ENCODE data around the gene STUB1. TPM values are rescaled to one million over a fixed set of nuclear protein-coding genes. Genes with fewer than 3 reads are reported as not detected.

The STUB1 gene
- total and polyA plus RNA-seq, 2 experiments from 2014 or later: 201 to 207 TPM

DNA sequence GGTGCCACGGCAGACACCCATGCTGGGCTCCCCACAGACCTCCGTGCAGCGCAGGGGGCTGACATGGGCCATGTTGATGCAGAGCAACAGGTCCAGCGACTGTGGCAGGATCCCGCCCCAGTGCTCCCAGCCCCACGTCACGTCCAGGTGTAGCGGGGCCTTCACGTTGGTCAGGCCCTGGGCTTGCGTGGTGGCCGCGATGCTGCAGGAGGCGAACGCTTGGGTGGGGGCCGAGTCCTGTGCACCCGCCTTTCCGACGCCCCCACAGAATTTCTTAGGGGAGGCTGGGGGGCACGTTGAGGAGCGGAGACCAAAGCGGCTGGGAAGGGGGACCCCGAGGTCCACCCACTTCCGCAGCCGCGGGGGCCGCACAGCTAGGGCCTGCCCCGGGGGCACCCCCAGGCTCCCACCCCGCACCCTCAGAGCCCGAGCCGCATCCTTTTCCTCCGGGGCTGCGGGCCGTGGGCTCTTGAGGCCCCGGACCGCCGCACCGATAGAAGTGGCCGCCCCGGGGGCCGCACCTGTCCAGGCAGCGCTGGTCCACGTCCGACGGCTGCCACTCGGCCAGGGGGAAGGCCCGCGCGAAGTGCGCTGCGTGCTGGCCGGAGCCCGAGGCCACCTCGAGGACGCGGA, 44.5 kb upstream of the STUB1 start:
- Histone ChIP-seq H3K4me1 (ENCODE audit: insufficient read depth) (0 out of 2 replicates have a peak, but pooled peaks cover 6% of the 10 kb centered on the region), H3K79me2 (ENCODE audit: insufficient read depth) (peaks cover 14% of the 10 kb centered on the region), H3K9ac (peak overlapping the region; percentile 80), H3K9me2 (ENCODE audit: insufficient read depth) (no peaks in the 10 kb centered on the region), H3K4me3 (peak overlapping the region; percentile 90), H3K27ac (peak overlapping the region; percentile 85), H4K20me1 (ENCODE audit: insufficient read depth) (no peaks in the 10 kb centered on the region), H3K4me2 (ENCODE audit: unreplicated experiment) (peak overlapping the region; percentile 87), H3K36me3 (ENCODE audit: low read depth) (no peaks in the 10 kb centered on the region), H3F3A (ENCODE audit: insufficient read depth) (peaks cover 9% of the 10 kb centered on the region), H3K9me3 (ENCODE audit: low read depth) (no peaks in the 10 kb centered on the region), H3K27me3 (replicated peaks; ENCODE audit: insufficient read depth) (no peaks in the 10 kb centered on the region), H2AFZ (peak overlapping the region; percentile 56)
- in situ Hi-C loops (cut with MboI): no loop called here
- peak; percentile 43 for DNase-seq
- TF ChIP-seq EZH2phosphoT487 (IDR thresholded peaks at IDR 0.05; ENCODE audit: insufficient read depth, low read depth): no peak
- no peak for TF ChIP-seq EZH2 (IDR thresholded peaks at IDR 0.05; ENCODE audit: insufficient read depth, poor library complexity, severe bottlenecking)
- WGBS, 2 experiments (ENCODE audit: low coverage in 1 of 2, low lambda C conversion rate in 2 of 2, missing lambda C conversion rate in 2 of 2): 1 to 3% methylated on average over 35 to 39 of the region's 55 CpGs

DNA sequence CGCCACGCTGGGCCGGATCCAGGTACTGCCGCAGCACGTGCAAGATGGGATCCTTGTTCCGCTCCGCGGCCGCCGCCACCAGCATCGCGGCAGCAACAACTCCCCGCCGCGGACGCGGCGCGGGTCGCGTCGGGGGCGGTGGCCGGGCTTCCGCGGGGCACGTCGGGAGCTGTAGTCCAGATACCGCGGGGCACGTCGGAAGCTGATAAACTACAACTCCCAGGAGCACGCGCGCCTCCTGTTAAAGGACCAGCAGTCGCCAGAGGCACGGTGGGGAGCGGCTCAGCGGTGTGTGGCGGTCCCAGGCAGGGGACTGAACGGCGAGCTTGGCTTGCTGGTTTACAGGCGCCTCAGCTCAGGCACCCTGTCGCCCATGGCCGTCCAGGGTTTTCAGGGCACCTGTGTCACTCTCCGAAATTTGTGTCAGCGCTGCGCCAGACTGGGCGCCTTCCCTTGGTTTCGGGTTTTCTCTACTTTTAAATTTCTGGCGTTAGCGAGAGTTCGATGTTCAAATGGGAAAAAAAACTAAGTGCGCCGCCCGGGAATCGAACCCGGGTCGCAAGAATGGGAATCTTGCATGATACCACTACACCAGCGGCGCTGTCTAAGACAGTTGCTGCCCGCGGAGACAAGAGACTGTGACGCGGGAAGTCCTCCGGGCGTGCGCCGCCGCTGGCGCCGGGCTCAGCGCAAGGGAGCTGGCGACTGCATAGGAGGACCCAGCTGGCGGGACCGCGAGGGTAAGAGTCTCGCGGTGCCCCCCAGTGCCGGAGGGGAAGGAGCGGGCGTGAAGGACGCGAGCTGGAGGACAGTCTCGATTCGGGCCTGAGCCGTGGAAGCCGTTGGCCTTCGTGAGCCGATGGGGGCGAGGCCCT, 43.8 kb upstream of the STUB1 start, which contains the start of gene METTL26:
Gene METTL26, minus strand, starts transcription at position 100 of the 875 bp plus-strand sequence. Its CDS starts 15 bp downstream, at position 85.
- Histone ChIP-seq H3K9ac (peak within 1 kb of the TSS; percentile 80), H3K27me3 (replicated peaks; ENCODE audit: insufficient read depth) (no peaks in the 10 kb centered on the region), H4K20me1 (ENCODE audit: insufficient read depth) (no peaks in the 10 kb centered on the region), H3K79me2 (ENCODE audit: insufficient read depth) (peaks cover 14% of the 10 kb centered on the region), H3F3A (ENCODE audit: insufficient read depth) (peaks cover 9% of the 10 kb centered on the region), H3K9me3 (ENCODE audit: low read depth) (no peaks in the 10 kb centered on the region), H3K36me3 (ENCODE audit: low read depth) (no peaks in the 10 kb centered on the region), H3K9me2 (ENCODE audit: insufficient read depth) (no peaks in the 10 kb centered on the region), H3K4me3 (peak within 1 kb of the TSS; percentile 90), H3K4me2 (ENCODE audit: unreplicated experiment) (peak within 1 kb of the TSS; percentile 87), H2AFZ (peak within 1 kb of the TSS; percentile 84), H3K27ac (peak within 1 kb of the TSS; percentile 85), H3K4me1 (ENCODE audit: insufficient read depth) (0 out of 2 replicates have a peak, but pooled peaks cover 3% of the 10 kb centered on the region)
- TF ChIP-seq EZH2 (IDR thresholded peaks at IDR 0.05; ENCODE audit: insufficient read depth, poor library complexity, severe bottlenecking): no peak
- TF ChIP-seq EZH2phosphoT487 (IDR thresholded peaks at IDR 0.05; ENCODE audit: insufficient read depth, low read depth): no peak
- DNase-seq: peak; percentile 98
- WGBS, 2 experiments (ENCODE audit: low coverage in 1 of 2, low lambda C conversion rate in 2 of 2, missing lambda C conversion rate in 2 of 2): 0 to 1% methylated on average over 79 to 89 of the region's 91 CpGs
- in situ Hi-C loops (cut with MboI): no loop called here

DNA sequence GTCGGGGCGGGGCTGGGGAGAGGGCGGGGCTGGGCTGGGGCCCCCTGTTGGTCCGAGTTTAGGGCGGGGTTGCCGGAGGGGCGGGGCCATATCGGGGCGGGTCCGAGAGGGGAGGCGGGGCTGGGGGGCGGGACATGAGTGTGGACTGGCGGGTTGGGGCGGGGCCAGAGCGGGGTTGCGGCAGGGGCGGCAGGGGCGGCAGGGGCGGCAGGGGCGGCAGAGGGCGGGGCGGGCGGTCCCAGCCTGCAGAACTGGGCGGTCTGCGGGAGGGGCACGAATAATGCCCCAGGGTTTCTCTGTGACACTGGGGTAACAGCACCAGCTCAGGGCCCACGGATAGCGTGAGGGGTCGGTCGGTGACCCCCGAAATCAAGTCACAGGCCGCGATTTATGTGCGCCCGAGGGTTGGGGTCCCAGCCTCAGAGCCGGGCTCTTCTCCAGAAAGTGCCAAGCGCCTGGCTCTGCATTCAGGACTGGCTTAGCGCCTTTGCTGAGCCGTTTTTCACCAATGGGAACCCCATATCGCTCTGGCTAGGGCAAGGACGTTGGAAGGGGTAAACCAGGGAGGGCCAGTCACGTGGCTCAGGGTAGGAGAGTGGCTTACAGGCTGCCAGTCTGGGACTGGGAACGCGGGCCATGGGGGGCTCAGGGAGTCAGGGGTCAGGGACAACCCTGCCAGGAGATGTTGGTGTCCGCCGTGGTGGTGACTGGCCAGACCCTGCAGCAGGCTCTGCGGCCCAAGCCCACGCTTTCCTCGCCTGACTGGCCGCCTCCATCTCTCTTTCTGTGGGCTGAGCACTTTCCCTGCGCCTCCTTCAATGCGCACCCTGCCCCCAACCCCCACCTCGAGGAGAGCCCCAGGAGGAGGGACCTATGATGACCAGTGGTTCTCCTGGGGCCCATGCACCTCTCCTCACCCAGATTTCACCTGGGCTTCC, 42.9 kb upstream of the STUB1 start:
- H3K27ac ChIP-seq: peak overlapping the region; percentile 85

More for the DNA sequence above, 42.9 kb upstream of the STUB1 start:
- Histone ChIP-seq H4K20me1 (ENCODE audit: insufficient read depth) (no peaks in the 10 kb centered on the region), H3K4me1 (ENCODE audit: insufficient read depth) (0 out of 2 replicates have a peak, but pooled peaks cover 3% of the 10 kb centered on the region), H3K9ac (peak overlapping the region; percentile 80), H3K79me2 (ENCODE audit: insufficient read depth) (peaks cover 14% of the 10 kb centered on the region), H2AFZ (peak overlapping the region; percentile 84), H3K9me2 (ENCODE audit: insufficient read depth) (no peaks in the 10 kb centered on the region), H3K27me3 (replicated peaks; ENCODE audit: insufficient read depth) (no peaks in the 10 kb centered on the region), H3K9me3 (ENCODE audit: low read depth) (no peaks in the 10 kb centered on the region), H3K4me2 (ENCODE audit: unreplicated experiment) (no peak overlapping the region), H3K36me3 (ENCODE audit: low read depth) (no peaks in the 10 kb centered on the region), H3K4me3 (peak overlapping the region; percentile 90), H3F3A (ENCODE audit: insufficient read depth) (peaks cover 9% of the 10 kb centered on the region)
- WGBS, 2 experiments (ENCODE audit: low coverage in 1 of 2, low lambda C conversion rate in 2 of 2, missing lambda C conversion rate in 2 of 2): 22 to 23% methylated on average over 27 to 51 of the region's 53 CpGs
- peak; percentile 94 for DNase-seq
- in situ Hi-C loops (cut with MboI): no loop called here
- TF ChIP-seq EZH2 (IDR thresholded peaks at IDR 0.05; ENCODE audit: insufficient read depth, poor library complexity, severe bottlenecking): no peak
- no peak for TF ChIP-seq EZH2phosphoT487 (IDR thresholded peaks at IDR 0.05; ENCODE audit: insufficient read depth, low read depth)

Measured in GM23248 (cell line).